Mononuclear cell (primary cell): ENCODE results near the gene EIF1AD. TPM values are rescaled to one million over a fixed set of nuclear protein-coding genes. Genes with fewer than 3 reads are reported as not detected.
"Not testable (repeated sequence)": the region's sequence is repeated elsewhere in the genome, so short reads cannot be mapped to it uniquely, and the experiment has no call there.

Experiments
- H3K27me3 ChIP-seq: 2 replicates; pipeline ENCODE4 v1.6.0; 2011; ENCODE audit warnings: low read length, control low read depth; ENCODE audit not compliant: insufficient read depth
- H3K4me1 ChIP-seq: 2 replicates; pipeline ENCODE4 v1.5.1; 2011; ENCODE audit warnings: mild to moderate bottlenecking, low read length, control low read depth; ENCODE audit not compliant: insufficient read depth
- H3K4me3 ChIP-seq: 2 replicates; pipeline ENCODE4 v1.5.1; 2011; ENCODE audit warnings: mild to moderate bottlenecking, low read length, moderate library complexity
- H3K9me3 ChIP-seq: 2 replicates; pipeline ENCODE4 v1.5.1; 2011; ENCODE audit warnings: low read depth, mild to moderate bottlenecking, control low read depth, low read length
- total RNA-seq: library from RNA; depleted of rRNA; stranded (reverse); fragments of >200 nt; gene quantifications from one replicate; pipeline ENCODE4 v1.2.3, GENCODE V29; 2012

Gene EIF1AD
- total RNA-seq, 1 donor = 83.2 TPM

GRCh38 chr11:65952052-65952521, 49.9 kb downstream of the EIF1AD start:
- Histone ChIP-seq H3K9me3 (no peaks in the 10 kb centered on the region), H3K27me3 (no peaks in the 10 kb centered on the region), H3K4me3 (no peak overlapping the region), H3K4me1 (peaks cover 8% of the 10 kb centered on the region)

GRCh38 chr11:65951641-65952040, 50.3 kb downstream of the EIF1AD start:
- not testable (repeated sequence) for H3K9me3 ChIP-seq, H3K4me3 ChIP-seq, H3K4me1 ChIP-seq, H3K27me3 ChIP-seq

GRCh38 chr11:65950711-65951110, 51.2 kb downstream of the EIF1AD start:
- not testable (repeated sequence) for H3K27me3 ChIP-seq, H3K4me1 ChIP-seq, H3K9me3 ChIP-seq, H3K4me3 ChIP-seq

GRCh38 chr11:65947603-65948125, 54.3 kb downstream of the EIF1AD start:
- no peaks in the 10 kb centered on the region for H3K27me3 ChIP-seq
- no peaks in the 10 kb centered on the region for H3K9me3 ChIP-seq
- H3K4me1 ChIP-seq = no peaks in the 10 kb centered on the region
- H3K4me3 ChIP-seq = no peak overlapping the region

- H3K9me3 ChIP-seq = no peaks in the 10 kb centered on the region
- no peak overlapping the region for H3K4me3 ChIP-seq
- H3K4me1 ChIP-seq = peaks cover 3% of the 10 kb centered on the region
- no peaks in the 10 kb centered on the region for H3K27me3 ChIP-seq
These were observed 54.8 kb downstream of the EIF1AD start for GRCh38 chr11:65947133-65947532.

- peaks cover 7% of the 10 kb centered on the region for H3K4me1 ChIP-seq
- H3K9me3 ChIP-seq = no peaks in the 10 kb centered on the region
These were observed 55.3 kb downstream of the EIF1AD start for GRCh38 chr11:65946655-65947054.

More at GRCh38 chr11:65946655-65947054, 55.3 kb downstream of the EIF1AD start:
- H3K4me3 ChIP-seq = no peak overlapping the region
- no peaks in the 10 kb centered on the region for H3K27me3 ChIP-seq

Other genes starting within 250 kb of the EIF1AD start
- gene AP5B1, start 221.2 kb downstream of the EIF1AD start, total RNA-seq = 26.7 TPM
- not detected for gene OVOL1, start 215.1 kb downstream of the EIF1AD start, total RNA-seq
- gene SNX32, start 168.2 kb downstream of the EIF1AD start, total RNA-seq = not detected
- 731 TPM for gene CFL1, start 144.0 kb downstream of the EIF1AD start, total RNA-seq
- 17.3 TPM for gene MUS81, start 141.7 kb downstream of the EIF1AD start, total RNA-seq
- 1.3 TPM for gene EFEMP2, start 129.4 kb downstream of the EIF1AD start, total RNA-seq
- 130 TPM for gene CTSW, start 122.3 kb downstream of the EIF1AD start, total RNA-seq
- gene FIBP, start 113.7 kb downstream of the EIF1AD start, total RNA-seq = 40.3 TPM
- gene CCDC85B, start 111.5 kb downstream of the EIF1AD start, total RNA-seq = 22.5 TPM
- gene FOSL1, start 101.8 kb downstream of the EIF1AD start, total RNA-seq = 4.0 TPM
- gene C11orf68, start 83.1 kb downstream of the EIF1AD start, total RNA-seq = 7.6 TPM
- 65.6 TPM for gene DRAP1, start 82.7 kb downstream of the EIF1AD start, total RNA-seq
- 0.10 TPM for gene TSGA10IP, start 56.7 kb downstream of the EIF1AD start, total RNA-seq
- gene SART1, start 40.4 kb downstream of the EIF1AD start, total RNA-seq = 41.6 TPM
- gene BANF1, start 346 bp upstream of the EIF1AD start, total RNA-seq = 7.6 TPM
- not detected for gene CST6, start 9.9 kb upstream of the EIF1AD start, total RNA-seq
- gene CATSPER1, start 24.3 kb upstream of the EIF1AD start, total RNA-seq = 1.0 TPM
- not detected for gene GAL3ST3, start 47.0 kb upstream of the EIF1AD start, total RNA-seq
- 135 TPM for gene SF3B2, start 50.2 kb upstream of the EIF1AD start, total RNA-seq
- 66.7 TPM for gene PACS1, start 68.1 kb upstream of the EIF1AD start, total RNA-seq